IPS DF 4.7 (cell line): ENCODE measurements around the gene MZT2A.
A peak's percentile ranks its signal among the peaks of the same experiment; 100 is the strongest.
"Not testable (repeated sequence)": the region's sequence is repeated elsewhere in the genome, so short reads cannot be mapped to it uniquely, and the experiment has no call there.

Source experiments
- DNase-seq: peaks from one replicate; pipeline ENCODE4 v3.0.0-alpha.2; 2013; ENCODE audit warnings: low spot score; ENCODE audit errors: extremely low read depth

The MZT2A gene

DNA sequence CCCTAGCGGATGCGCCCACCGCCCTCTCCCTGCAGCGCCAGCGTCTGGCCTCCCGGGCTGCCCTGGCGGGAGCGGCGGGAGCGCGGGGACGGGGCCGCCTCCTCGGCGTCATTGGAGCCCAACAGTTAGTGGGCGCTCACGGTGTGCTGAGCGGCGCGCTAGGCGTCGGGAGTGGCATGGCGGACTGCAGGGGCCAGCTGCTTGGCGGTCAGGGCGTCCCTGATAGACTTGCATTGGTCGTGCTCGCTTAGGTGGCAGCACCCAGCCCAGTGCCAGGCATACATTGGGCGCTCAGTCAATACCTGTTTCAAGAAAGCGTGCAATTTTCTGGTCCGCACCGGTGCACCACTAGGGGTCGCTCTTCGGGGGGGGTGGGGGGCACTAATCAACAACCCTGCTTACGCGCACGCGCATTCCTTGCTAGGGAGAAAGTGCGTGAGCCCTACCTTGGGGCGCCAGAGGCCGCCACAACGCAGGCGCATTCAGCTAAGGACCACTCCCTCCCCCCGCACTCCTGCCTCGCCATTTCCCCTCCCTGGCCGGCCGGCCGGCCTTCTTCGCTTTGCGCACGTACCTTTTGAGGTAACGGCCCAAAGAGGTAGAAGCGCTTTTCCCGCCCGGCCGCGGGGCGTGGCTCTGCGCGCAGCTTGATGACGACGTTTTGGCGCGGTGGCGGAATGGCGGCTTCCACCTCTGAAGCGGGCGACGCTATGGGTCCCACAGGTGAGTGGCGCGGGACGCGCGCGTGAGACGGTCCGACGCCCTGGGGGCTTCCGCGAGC is 411 bp upstream of the MZT2A start:
- DNase-seq = peak; percentile 51

DNA sequence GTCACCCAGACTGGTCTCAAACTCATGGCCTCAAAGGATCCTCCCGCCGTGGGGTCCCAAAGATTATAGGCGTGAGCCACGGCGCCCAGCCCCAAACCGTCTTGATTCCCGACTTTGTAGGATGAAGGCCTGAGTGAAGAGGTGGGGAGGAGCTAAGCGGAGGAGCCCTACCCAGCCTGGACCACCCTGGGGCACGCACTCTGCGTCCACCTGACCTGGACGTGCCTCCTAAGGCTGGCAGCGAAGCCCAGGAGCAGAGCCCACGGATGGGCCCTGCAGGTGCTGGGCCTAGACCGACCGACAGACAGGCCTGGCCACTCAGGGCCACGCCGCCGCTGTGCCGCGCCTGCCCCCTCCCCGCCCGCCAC is 744 bp downstream of the MZT2A start:
- not testable (repeated sequence) for DNase-seq

DNA sequence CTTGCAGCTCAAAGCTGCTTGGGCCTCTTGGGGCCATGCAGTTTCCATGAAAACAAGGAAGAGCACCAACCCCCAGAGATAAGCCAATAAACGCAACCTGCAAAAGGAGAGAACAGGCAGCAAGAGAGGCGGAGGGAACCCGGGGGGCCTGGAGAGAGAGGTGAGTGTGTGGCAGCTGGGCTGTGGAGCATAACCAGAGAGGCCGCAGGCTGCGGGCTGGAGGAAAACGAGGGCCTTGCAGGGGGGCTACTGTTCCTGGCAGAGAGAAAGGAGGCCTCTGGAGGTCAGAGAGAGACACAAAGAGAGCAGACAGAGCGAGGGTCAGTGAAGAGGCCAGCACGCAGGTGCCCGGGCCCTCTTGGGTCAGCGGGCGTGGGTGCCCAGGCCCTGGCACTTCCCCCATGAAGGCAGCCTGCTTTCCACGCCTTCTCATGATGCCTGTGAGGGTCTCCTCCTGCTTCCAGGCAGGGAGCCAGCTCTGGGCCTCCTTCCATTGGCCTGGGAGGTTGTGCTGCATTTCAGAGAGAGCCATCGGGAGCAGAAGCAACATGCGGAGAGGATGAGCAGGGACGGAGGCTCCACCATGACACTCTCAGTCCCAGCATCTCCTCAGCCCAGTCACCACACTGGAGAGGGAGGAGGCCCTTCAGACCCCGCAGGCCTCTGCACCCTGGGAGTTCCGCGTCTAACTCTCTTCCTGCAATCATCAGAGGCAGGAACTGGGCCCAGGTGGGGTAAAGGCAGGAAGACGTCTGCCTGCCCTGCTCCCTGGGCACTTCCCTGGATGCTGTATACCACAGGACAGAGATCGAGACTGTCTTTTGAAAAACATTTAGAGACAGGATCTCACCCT is 1.4 kb downstream of the MZT2A start:
- not testable (repeated sequence) for DNase-seq

DNA sequence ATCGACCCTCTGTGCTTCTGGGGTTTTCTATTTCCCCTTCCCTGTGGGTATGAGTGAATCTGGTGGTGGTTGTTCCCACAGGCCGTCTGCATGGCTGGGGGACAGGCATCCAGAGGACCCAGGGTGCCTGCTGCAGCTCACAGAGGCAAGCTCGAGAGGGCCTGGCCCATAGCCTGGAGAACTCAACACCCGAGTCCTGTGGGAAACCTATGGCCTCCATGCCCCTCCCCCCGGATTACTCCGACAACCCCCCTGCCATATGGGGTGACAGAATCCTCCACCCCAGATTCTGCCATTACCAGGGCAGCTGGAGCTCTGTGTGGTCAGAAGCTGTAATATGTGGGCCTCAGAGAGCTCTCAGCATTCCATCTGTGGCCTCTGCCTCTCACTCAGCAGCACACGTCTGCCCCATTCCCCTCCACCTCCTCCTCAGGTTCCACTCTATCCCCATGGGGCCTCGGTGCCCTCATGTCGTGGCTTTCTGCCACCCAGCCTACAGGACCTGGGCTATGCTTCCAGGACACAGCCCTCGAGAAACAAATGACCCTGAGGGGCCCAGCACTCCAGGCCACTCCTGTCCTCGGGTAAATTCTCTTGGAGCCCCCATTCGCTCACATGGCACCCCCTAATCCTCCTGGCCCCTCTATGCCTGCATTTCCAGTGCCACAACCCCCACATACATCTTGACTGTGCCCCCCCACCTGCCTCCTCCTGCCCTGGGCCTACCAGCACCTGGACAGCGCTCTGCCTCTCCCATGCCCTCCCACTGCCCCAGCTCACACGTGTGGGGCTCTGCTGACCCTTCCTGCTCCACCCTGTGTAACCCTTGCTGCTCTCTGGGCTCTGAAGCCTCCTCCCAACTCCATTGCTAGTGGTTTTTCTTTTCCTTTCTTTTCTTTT is 3.6 kb downstream of the MZT2A start:
- DNase-seq = no peak

DNA sequence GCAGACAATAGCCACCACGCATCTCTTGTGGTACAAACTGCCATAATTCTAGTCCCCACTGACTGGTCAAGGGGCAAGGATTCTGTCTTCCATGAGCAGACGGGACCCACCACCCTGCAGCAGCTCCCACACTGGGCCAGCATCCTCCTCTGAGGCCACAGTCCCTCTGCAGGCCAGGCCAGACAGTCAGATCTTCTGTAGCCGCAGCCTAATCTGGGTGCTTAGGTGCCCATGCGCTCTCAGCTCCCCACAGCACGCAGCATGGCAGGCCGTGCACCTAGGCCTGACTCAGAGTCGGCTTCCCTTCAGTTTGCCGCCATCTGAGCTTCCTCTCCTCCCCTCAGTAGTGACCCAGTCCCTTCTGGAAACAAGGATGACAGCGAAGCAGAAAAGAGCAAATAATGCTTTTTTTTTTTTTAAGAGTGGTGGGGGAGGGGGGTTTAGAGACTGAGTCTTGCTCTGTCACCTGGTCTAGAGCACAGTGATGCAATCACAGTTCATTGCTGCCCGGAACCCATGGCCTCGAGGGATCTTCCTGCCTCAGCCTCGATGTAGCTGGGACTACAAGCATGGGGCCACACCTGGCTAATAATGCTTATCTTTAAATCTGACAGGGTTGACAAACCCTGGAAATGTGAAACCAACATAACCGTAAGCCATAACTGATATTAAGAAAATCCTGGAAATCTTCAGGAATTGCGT is 5.8 kb downstream of the MZT2A start:
- DNase-seq = not testable (repeated sequence)

DNA sequence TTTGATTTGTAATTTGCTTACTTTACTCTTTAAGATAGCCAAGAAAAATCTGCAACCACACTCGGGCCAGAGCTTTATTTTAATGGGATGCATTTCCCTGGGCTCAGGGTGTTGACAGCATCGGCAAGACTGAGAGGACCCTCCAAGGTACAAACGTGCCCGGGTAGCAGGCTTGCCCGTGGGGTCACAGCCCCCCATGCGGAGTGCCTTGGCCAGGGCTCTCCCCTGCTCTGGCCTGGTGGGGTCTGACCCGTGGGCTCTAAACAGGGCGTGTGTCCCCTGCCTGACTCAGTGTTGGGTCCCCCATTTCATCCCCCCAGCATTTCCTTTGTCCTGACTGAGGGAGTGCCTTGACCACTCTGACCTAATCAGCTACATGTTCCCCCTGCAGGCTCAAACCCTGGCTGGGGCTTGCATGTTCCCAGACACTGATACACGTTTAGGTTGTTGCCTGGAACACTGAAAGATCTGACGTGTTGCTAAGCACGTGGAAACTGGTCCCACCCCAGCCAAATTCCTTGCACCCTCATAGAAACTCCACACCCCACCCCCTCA is 7.2 kb downstream of the MZT2A start:
- not testable (repeated sequence) for DNase-seq

DNA sequence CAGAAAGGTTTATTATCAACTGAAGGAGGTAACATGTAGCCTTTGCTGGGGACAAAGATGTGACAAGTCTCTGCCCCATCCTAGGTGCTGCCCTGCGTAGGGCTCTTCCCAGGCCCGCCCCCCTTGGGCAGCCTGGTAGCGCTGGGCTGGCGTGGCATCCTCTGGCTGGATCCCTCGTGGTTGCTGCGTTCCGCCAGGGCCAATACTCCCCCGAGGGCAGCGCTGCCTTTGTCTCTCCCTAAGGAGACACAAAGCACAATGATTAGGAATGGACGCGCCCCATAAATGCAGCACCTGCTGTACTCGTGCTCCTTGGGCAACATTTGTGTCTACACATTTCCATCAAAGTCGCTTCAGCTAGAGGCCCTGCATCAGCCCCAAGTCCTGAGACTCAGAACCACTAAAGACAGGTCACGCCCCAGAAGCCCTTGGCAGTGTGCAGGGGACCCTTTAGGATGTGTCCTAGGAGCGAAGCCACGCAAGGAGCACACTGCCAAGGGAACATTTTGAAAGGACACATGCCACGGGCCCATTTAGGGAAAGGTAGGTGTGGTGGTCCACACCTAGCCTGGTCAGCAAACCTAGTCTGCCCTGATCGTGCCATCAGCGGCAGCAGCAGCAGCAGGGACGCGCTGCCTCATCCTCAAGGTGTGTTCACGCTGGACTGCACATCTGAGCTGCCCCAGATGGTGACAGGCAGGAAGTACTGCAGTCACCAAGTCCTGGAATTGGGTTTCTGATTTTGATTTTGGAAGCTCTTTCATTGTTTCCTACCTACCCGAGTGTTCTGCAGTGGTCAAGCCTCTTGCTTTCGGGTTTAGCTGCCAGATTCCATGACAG is 8.0 kb downstream of the MZT2A start:
- DNase-seq = not testable (repeated sequence)

GRCh38 chr2:131482506-131483155 is 9.6 kb downstream of the MZT2A start:
- DNase-seq = not testable (repeated sequence)

DNA sequence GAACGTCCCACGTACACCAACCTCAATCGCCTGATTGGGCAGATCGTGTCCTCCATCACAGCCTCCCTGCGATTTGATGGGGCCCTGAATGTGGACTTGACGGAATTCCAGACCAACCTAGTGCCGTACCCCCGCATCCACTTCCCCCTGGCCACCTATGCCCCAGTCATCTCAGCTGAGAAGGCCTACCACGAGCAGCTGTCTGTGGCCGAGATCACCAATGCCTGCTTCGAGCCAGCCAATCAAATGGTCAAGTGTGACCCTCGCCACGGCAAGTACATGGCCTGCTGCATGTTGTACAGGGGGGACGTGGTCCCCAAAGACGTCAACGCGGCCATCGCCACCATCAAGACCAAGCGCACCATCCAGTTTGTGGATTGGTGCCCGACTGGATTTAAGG is 11.8 kb downstream of the MZT2A start:
- not testable (repeated sequence) for DNase-seq

- not testable (repeated sequence) for DNase-seq
Measured at GRCh38 chr2:131478850-131479461, 13.2 kb downstream of the MZT2A start.

DNA sequence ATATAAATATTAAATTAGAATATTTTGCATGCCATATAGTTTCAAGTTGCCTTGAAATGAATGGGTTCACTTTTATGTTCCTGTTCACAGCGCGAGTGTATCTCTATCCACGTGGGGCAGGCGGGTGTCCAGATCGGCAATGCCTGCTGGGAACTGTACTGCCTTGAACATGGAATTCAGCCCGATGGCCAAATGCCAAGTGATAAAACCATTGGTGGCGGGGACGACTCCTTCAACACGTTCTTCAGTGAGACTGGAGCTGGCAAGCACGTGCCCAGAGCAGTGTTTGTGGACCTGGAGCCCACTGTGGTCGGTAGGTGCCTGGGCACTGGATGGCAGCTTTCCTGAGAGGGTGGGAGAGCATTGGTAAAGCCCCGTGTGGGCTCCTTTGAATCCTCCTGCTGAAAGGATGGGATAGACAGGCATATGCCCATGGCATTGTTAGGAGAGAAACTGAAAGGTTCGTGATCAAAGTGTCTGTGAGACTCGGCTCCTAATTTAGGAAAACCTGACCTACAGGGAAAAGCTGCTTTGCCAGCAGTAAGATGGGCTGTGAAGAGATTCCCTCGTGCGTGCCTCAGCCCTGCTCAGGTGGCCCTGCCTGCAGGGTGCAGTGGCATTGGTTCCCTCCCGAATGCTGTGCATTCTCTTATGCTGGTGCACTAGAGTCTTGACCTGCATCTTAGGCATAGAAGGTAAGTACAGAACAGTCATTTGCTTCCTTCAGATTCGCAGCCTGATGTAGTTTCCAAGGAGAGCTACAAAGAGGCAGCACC is 13.9 kb downstream of the MZT2A start:
- DNase-seq = not testable (repeated sequence)

DNA sequence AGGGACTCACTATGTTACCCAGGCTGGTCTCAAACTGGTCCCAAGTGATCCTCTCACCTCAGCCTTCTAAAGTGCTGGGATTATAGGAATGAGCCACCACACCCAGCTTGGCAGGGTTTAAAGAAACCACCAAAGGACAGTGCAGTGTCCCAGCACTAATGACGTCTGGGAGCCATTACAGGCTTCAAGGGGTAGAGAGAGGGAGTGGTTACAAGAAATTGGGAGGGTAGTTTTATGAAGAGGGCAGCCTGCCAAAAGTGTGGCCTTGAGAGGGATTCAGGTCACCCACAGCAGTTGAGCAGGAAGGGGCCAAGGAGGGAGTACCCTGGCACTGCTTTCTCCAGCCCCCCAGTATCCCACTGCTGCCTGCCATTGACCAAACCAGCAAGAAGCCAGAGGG is 15.0 kb downstream of the MZT2A start:
- not testable (repeated sequence) for DNase-seq

DNA sequence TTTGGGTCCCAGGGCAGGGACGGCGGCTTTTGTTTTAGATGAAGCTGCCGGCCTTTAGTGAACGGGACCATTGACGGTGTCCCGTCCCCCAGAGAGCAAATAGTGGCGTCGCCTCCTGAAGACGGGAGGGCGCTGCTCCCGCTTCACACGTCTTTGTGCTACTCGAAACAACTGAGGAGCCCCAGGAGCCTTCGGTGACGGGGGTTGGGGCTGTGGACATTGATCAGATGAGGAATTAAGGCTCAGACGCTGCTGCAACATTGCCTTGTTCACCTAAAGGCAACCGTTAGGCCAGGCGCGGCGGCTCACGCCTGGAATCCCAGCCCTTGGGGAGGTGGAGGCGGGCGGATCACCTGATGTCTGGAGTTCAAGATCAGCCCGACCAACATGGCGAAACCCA is 15.8 kb downstream of the MZT2A start:
- not testable (repeated sequence) for DNase-seq

DNA sequence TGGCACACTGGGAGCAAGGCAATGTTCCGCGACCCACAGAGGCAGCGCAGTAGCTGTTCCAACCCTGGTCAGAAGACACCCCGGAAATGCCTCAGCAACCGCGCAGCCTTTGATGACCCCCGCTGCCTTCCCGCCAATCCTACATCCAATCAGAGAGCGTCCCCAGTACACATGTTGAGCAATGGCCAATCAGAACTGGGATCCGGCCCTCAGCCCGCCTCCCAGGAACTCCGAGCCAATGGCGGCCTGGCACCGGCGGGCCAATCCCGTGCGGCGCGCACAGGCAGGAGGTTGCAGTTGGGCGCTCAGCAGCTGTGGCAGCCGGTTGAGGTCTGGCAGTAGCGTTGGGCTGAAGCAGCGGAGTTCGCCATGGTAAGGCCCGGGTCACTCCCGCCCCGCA is 16.4 kb downstream of the MZT2A start, which contains the start of gene TUBA3D:
TSS of gene TUBA3D (plus strand) at position 289 of the 400 bp plus-strand sequence. CDS start at position 370, 81 bp downstream.
- DNase-seq = no peak

DNA sequence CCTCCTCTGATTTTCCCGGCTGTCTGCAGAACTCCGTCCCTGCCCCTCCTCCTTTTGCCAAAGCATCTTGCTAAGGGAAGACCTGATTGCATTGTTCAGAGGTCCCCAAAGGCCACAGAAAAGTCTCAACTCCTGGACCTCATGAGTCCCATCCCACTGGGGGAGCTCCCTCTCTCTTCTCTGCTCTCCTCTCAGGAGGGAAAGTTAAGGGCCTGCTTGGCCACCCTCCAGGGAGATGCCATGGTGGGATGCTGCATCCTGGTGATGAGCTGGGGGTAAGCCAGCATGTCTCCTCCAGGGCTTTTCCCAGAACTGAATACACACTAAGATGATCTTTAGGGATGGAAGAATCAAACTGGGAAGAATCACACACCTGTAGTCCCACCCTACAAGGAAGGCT is 18.9 kb downstream of the MZT2A start:
- not testable (repeated sequence) for DNase-seq

GRCh38 chr2:131471624-131472023 is 20.6 kb downstream of the MZT2A start:
- DNase-seq = not testable (repeated sequence)

DNA sequence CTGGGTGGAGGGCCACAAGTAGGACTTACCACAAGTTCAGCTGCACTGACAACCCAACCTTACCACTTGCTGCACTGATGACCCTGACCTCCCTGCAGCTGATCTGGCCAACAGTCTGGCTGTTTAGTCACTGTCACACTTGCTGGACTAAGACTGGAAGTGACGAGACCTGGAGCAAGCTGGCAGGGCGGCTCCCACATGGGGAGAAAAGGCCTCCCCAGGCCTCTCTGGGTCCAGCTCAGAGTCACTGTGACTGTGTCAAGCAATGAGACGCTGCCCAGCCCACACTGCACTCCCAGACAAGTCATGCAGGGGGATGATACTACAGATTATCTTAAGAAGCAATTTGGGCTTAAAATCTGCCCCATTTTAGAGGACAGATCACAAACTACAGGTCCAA is 21.3 kb downstream of the MZT2A start:
- DNase-seq = not testable (repeated sequence)

DNA sequence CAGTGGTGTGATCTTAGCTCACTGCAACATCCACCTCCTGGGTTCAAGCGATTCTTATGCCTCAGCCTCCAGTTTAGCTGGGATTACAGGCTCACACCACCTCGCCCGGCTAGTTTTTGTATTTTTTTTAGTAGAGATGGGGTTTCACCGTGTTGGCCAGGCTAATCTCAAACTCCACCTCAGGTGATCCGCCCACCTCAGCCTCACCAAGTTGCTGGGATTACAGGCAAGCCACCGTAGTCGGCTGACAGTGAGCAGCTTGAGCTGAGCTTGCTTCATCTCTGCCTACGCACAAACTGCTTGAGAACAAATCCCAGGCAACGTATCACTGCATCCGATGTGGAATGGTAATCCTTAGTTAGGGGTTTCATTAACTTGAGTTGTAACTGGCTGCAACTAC is 24.5 kb downstream of the MZT2A start:
- not testable (repeated sequence) for DNase-seq
